Dedifferentiated amniotic fluid mesenchymal stem cell (primary cell): Measurements from ENCODE around the gene UST.
"Not testable (repeated sequence)": the region's sequence is repeated elsewhere in the genome, so short reads cannot be mapped to it uniquely, and the experiment has no call there.

Experiments
- DNase-seq: peaks from one replicate; pipeline ENCODE4 v3.0.0-alpha.2; 2016; ENCODE audit errors: extremely low spot score

Gene UST

GRCh38 chr6:148735989-148736388 is 10.8 kb upstream of the UST start:
- DNase-seq = no peak

GRCh38 chr6:148736774-148737412 is 9.9 kb upstream of the UST start:
- no peak for DNase-seq

GRCh38 chr6:148737806-148738205 is 9.0 kb upstream of the UST start:
- DNase-seq = no peak

- no peak for DNase-seq
Measured at GRCh38 chr6:148738946-148739821, 7.6 kb upstream of the UST start.

GRCh38 chr6:148739822-148740128 is 7.1 kb upstream of the UST start:
- no peak for DNase-seq

GRCh38 chr6:148743476-148743875 is 3.4 kb upstream of the UST start:
- DNase-seq = no peak

- DNase-seq = no peak
Measured at GRCh38 chr6:148745926-148746325, 904 bp upstream of the UST start.

- no peak for DNase-seq
Measured at GRCh38 chr6:148747145-148747470, 278 bp downstream of the UST start.

- DNase-seq = peak; percentile 37
Measured at GRCh38 chr6:148747471-148748165, 788 bp downstream of the UST start.

- no peak for DNase-seq
Measured at GRCh38 chr6:148749674-148750073, 2.8 kb downstream of the UST start.

- DNase-seq = no peak
Measured at GRCh38 chr6:148750838-148751792, 4.3 kb downstream of the UST start.

GRCh38 chr6:148751793-148752170 is 5.0 kb downstream of the UST start:
- DNase-seq = no peak

- DNase-seq = not testable (repeated sequence)
Measured at GRCh38 chr6:148755379-148755778, 8.5 kb downstream of the UST start.

- DNase-seq = no peak
Measured at GRCh38 chr6:148757944-148758480, 11.2 kb downstream of the UST start.

GRCh38 chr6:148758492-148758891 is 11.7 kb downstream of the UST start:
- DNase-seq = no peak

GRCh38 chr6:148760258-148760534 is 13.4 kb downstream of the UST start:
- no peak for DNase-seq

- peak; percentile 92 for DNase-seq
Measured at GRCh38 chr6:148760568-148761526, 14.0 kb downstream of the UST start.

GRCh38 chr6:148761527-148762011 is 14.7 kb downstream of the UST start:
- no peak for DNase-seq

GRCh38 chr6:148762231-148762630 is 15.4 kb downstream of the UST start:
- no peak for DNase-seq

- DNase-seq = not testable (repeated sequence)
Measured at GRCh38 chr6:148764259-148765020, 17.6 kb downstream of the UST start.
